Calu3 (cell line): ENCODE data around the gene TMEM151B. TPM values are rescaled to one million over a fixed set of nuclear protein-coding genes. Genes with fewer than 3 reads are reported as not detected.
A peak's percentile ranks its signal among the peaks of the same experiment; 100 is the strongest.

Source experiments
- BruUV-seq: library from RNA; stranded (reverse); fragments of 400-500 nt; replicated peaks from 2 replicates; lab custom pipeline; 2021; lab: Mats Ljungman, UMichigan
- CTCF ChIA-PET: fragments of 300-600 bp; sonication (Branson Sonifier 250); formaldehyde crosslinking; loops from one replicate; lab custom pipeline; 2022; ENCODE audit warnings: antibody characterized with exemption; lab: Charles Lee
- DNase-seq: peaks from one replicate; pipeline ENCODE4 v3.0.0; 2022
- H3K27ac Mint-ChIP-seq: one replicate; pipeline ENCODE4 v1.8.0; 2022; ENCODE audit warnings: mixed read lengths; ENCODE audit not compliant: unreplicated experiment
- H3K27me3 Mint-ChIP-seq: one replicate; pipeline ENCODE4 v1.8.0; 2022; ENCODE audit warnings: mixed read lengths; ENCODE audit not compliant: unreplicated experiment
- H3K36me3 Mint-ChIP-seq: one replicate; pipeline ENCODE4 v1.8.0; 2022; ENCODE audit warnings: mild to moderate bottlenecking, moderate library complexity, mixed read lengths; ENCODE audit not compliant: insufficient read depth, unreplicated experiment
- H3K4me1 Mint-ChIP-seq: one replicate; pipeline ENCODE4 v1.8.0; 2022; ENCODE audit warnings: mild to moderate bottlenecking, low read depth, mixed read lengths; ENCODE audit not compliant: unreplicated experiment
- H3K4me3 Mint-ChIP-seq: one replicate; pipeline ENCODE4 v1.8.0; 2022; ENCODE audit warnings: mild to moderate bottlenecking, low read depth, moderate library complexity, mixed read lengths; ENCODE audit not compliant: unreplicated experiment
- H3K9me3 Mint-ChIP-seq: one replicate; pipeline ENCODE4 v1.8.0; 2022; ENCODE audit warnings: low read depth, mixed read lengths; ENCODE audit not compliant: unreplicated experiment
- CTCF ChIP-seq: fragments of 200-600 bp; IDR thresholded peaks from one replicate; pipeline ENCODE4 v1.8.0; 2022; ENCODE audit warnings: antibody characterized with exemption; ENCODE audit not compliant: unreplicated experiment
- intact Hi-C: fragments of 100-400 bp; cut with micrococcal nuclease; formaldehyde crosslinking; loops from one replicate; pipeline ENCODE4 v1.10.0; 2022; ENCODE audit not compliant: unreplicated experiment
- total RNA-seq: library from RNA; stranded (reverse); gene quantifications from 2 replicates; pipeline ENCODE4 v1.2.3, GENCODE V29; 2022

The TMEM151B gene
- total RNA-seq, 1 experiment from 2014 or later = not detected

DNA sequence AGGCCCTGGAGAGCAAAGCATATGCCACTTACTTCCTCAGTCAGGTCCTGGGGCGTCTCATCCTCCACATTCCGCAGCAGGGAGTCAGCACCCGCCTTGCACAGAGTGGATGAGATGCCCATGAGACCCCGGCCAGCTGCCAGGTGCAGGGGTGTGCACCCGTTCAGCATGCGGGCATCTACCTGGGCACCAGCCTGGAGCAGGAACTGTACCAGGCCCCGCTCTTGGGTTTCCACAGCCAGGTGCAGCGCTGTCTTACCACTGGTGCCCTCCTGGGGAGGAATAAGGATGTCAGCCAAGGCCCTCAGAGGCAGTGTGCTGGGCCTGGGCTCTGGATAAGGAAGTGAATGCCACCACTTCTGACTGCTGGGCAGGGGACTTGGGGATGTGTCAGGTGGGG lies 10.2 kb upstream of the TMEM151B start:
- H3K27ac Mint-ChIP-seq = no peak overlapping the region
- peaks cover 74% of the 10 kb centered on the region for H3K36me3 Mint-ChIP-seq
- no peak for DNase-seq
- TF ChIP-seq CTCF = no peak
- H3K4me3 Mint-ChIP-seq = no peak overlapping the region
- H3K27me3 Mint-ChIP-seq = no peaks in the 10 kb centered on the region
- intact Hi-C loops = no loop called here
- peaks cover 76% of the 10 kb centered on the region for H3K4me1 Mint-ChIP-seq
- H3K9me3 Mint-ChIP-seq = no peaks in the 10 kb centered on the region
- no TSS peak for BruUV-seq
- CTCF ChIA-PET = no interaction called here

DNA sequence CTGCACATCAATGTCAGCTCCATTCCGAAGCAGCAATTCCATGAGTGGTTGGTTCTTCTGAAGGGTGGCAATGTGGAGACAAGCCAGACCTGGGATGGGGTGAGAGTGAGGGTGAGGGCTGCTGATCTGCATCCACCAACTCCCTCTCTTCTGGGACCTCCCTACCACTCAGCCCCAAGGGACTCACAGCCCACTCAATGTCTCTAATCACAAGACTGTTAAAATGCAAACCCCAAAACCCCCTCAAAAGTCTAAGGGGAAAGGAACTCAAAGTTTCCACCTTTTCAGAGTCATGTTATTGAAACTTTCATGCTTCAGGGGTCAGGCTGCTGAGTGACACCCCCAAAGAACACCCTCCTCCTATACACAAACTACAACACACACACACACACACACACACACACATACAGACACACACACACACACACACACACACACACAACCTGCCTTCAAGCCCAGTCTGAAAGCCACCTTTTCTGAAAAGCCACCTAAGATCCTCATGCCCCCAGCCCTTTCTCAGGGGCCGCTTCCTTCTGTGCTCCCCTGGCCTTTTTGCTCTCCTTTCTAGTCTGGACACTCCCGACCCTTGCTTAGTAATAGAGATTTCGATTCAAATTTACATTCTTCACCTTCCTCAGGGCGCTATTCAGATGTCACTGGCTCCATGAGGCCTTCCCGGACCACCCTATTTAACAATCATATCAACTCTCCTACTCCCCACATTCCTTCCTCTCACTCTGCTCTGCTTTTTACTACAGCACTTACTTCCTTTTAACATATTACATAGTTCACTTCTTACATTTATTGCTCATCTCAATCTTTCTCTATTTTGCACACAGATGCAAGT lies 9.6 kb upstream of the TMEM151B start:
- TF ChIP-seq CTCF = no peak
- Mint-ChIP-seq H3K36me3 (peaks cover 74% of the 10 kb centered on the region), H3K4me3 (no peak overlapping the region), H3K9me3 (no peaks in the 10 kb centered on the region), H3K4me1 (peaks cover 69% of the 10 kb centered on the region), H3K27ac (no peak overlapping the region), H3K27me3 (no peaks in the 10 kb centered on the region)
- DNase-seq = no peak
- intact Hi-C loops = no loop called here
- BruUV-seq = no TSS peak
- CTCF ChIA-PET = no interaction called here

GRCh38 chr6:44261581-44261980 lies 8.7 kb upstream of the TMEM151B start:
- CTCF ChIA-PET = interaction anchor here (0.5 to 0.6 kb wide), 3 partner anchors 45 to 1175 kb away, joined by 3 read pairs; no protein-coding TSS in a partner anchor
- Mint-ChIP-seq H3K27ac (no peak overlapping the region), H3K9me3 (no peaks in the 10 kb centered on the region), H3K27me3 (peaks cover 6% of the 10 kb centered on the region), H3K4me3 (no peak overlapping the region), H3K36me3 (peaks cover 73% of the 10 kb centered on the region), H3K4me1 (peaks cover 60% of the 10 kb centered on the region)
- TF ChIP-seq CTCF = no peak
- intact Hi-C loops = no loop called here
- no peak for DNase-seq
- no TSS peak for BruUV-seq

DNA sequence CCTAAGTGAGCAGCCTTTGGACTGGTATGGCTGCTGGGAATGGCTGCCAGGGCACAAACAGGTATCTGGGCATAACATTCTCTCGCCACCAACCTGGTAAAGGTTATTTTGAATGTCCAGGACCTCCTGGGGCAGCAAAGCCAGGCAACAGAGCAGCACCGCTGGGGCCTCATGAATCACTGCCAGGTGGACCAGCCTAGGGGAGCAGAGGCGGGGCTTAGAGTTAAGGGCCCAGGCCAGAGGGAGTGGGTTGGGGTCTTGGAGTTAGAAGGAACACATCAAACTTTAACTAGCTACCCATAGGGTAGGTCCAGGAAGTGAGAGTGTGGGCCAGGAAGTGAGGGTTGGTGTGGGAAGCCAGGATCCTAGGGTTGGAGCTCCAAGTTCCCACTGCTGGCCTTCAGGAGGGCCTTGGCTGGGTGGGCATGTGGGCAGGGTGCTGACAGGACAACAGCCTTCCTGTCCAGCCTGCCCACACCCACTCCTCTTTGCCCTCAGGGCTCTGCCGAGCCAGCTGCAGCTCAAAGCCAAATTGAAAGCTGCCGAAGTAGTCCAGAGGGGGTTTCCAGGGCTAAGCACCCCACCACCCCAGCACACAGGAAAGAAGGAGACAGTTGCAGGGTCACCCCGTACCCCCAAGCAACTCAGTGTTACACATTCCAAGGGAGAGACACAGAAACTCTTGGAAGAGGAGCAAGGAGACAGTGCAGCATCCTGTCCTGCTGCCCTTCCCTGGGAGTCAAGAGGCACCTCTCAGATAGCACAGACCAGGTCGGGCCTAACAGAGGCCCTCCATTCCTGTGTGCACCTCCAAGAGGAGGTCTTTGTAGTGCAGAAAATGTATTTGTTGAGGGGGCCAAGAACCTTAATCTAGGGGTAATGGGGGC lies 7.5 kb upstream of the TMEM151B start:
- H3K27me3 Mint-ChIP-seq = peaks cover 17% of the 10 kb centered on the region
- intact Hi-C loops = no loop called here
- no TSS peak for BruUV-seq
- H3K36me3 Mint-ChIP-seq = peaks cover 66% of the 10 kb centered on the region
- TF ChIP-seq CTCF = no peak
- CTCF ChIA-PET = interaction anchor here (0.5 to 1.3 kb wide), 4 partner anchors 44 to 1176 kb away, joined by 3 read pairs; no protein-coding TSS in a partner anchor
- peak overlapping the region; percentile 80 for H3K27ac Mint-ChIP-seq
- peak overlapping the region; percentile 98 for H3K4me3 Mint-ChIP-seq
- H3K4me1 Mint-ChIP-seq = peaks cover 53% of the 10 kb centered on the region
- DNase-seq = no peak
- H3K9me3 Mint-ChIP-seq = no peaks in the 10 kb centered on the region
